ENCODE data around the gene KCNK10.

The KCNK10 gene

DNA sequence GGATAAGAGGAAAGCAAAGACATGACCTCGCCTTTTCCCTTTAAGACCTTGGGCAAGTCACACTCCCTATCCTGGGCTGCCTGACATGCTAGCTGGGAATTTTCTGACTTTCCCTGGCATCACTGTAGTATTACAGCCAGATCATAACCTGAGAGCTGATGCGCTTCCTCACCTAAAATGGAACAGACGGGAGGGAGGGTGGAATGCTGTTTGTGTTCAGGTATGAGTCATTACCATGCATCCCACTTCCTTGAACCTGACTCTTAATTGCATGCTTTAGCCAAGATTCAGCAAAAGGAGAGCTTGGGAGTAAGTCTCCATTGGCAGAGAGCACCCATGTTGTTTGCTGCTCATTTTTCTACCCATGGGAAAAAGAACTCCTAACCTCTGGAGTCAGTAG lies 156.5 kb downstream of the KCNK10 start:
- H3K4me3 ChIP-seq (replicated peaks; ENCODE audit: low read depth, low read length) = no peak overlapping the region
- DNase-seq (ENCODE audit: low read depth) = no peak
- TF ChIP-seq, protein P1, sequence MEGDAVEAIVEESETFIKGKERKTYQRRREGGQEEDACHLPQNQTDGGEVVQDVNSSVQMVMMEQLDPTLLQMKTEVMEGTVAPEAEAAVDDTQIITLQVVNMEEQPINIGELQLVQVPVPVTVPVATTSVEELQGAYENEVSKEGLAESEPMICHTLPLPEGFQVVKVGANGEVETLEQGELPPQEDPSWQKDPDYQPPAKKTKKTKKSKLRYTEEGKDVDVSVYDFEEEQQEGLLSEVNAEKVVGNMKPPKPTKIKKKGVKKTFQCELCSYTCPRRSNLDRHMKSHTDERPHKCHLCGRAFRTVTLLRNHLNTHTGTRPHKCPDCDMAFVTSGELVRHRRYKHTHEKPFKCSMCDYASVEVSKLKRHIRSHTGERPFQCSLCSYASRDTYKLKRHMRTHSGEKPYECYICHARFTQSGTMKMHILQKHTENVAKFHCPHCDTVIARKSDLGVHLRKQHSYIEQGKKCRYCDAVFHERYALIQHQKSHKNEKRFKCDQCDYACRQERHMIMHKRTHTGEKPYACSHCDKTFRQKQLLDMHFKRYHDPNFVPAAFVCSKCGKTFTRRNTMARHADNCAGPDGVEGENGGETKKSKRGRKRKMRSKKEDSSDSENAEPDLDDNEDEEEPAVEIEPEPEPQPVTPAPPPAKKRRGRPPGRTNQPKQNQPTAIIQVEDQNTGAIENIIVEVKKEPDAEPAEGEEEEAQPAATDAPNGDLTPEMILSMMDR (IDR thresholded peaks at IDR 0.05; ENCODE audit: low read length, missing control alignments) = no peak

GRCh38 chr14:88164906-88165534 lies 158.0 kb downstream of the KCNK10 start:
- no peak for DNase-seq (ENCODE audit: low read depth)

GRCh38 chr14:88163731-88164255 lies 159.3 kb downstream of the KCNK10 start:
- TF ChIP-seq, protein P1 (IDR thresholded peaks at IDR 0.05; ENCODE audit: low read length, missing control alignments) = no peak

More at GRCh38 chr14:88164906-88165534, 158.0 kb downstream of the KCNK10 start:
- no peak overlapping the region for H3K4me3 ChIP-seq (replicated peaks; ENCODE audit: low read depth, low read length)
- TF ChIP-seq, protein P1 (IDR thresholded peaks at IDR 0.05; ENCODE audit: low read length, missing control alignments) = no peak

GRCh38 chr14:88156127-88156526 lies 166.9 kb downstream of the KCNK10 start:
- H3K4me3 ChIP-seq (replicated peaks; ENCODE audit: low read depth, low read length) = no peak overlapping the region
- TF ChIP-seq, protein P1 (IDR thresholded peaks at IDR 0.05; ENCODE audit: low read length, missing control alignments) = no peak
- no peak for DNase-seq (ENCODE audit: low read depth)

More at GRCh38 chr14:88163731-88164255, 159.3 kb downstream of the KCNK10 start:
- DNase-seq (ENCODE audit: low read depth) = no peak
- no peak overlapping the region for H3K4me3 ChIP-seq (replicated peaks; ENCODE audit: low read depth, low read length)

GRCh38 chr14:88154926-88155325 lies 168.1 kb downstream of the KCNK10 start:
- no peak for DNase-seq (ENCODE audit: low read depth)
- no peak overlapping the region for H3K4me3 ChIP-seq (replicated peaks; ENCODE audit: low read depth, low read length)
- TF ChIP-seq, protein P1 (IDR thresholded peaks at IDR 0.05; ENCODE audit: low read length, missing control alignments) = no peak

DNA sequence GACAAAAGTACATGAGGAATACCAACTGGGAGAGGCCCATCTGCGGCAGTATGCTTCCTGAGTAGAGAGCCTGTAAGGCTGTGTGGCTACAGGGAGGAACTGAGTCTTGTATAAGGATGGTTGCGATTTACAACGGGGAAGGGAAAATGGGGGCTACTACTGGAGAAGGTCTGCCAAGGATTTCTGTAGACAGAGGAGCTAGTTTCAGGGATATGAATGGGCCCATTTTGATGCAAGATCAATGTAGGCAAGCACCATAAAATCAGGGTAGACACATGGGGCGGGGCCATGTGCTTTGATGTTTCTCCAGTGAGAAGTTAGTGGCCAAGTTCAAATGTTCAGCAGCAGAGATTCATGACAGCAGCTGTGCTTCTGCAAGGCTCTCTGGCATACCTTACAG lies 168.7 kb downstream of the KCNK10 start:
- no peak overlapping the region for H3K4me3 ChIP-seq (replicated peaks; ENCODE audit: low read depth, low read length)
- DNase-seq (ENCODE audit: low read depth) = no peak
- TF ChIP-seq, protein P1 (IDR thresholded peaks at IDR 0.05; ENCODE audit: low read length, missing control alignments) = no peak

All from fibroblast of pulmonary artery (primary cell).